ENCODE data around the gene CREB5.

CREB5 gene

DNA sequence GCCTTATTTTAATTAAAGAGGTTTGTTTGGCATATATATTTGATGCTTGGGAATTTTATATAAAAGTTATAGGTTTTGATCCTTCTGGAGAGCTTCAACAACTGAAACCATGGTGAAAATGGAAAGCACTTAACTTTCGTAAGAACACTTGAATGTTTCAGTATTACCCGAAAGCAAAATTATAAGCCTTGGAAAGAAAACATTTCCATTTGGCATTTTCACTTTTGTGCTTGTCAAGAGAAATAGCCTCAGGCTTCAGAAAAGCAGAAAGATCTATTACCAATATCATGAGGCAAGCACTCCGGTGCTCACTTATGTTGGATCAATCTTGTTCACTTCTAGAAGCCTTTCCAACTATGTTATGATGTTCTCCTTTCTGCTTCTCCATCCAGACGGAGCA, 289.9 kb downstream of the CREB5 start:
- TF ChIP-seq, protein P1, sequence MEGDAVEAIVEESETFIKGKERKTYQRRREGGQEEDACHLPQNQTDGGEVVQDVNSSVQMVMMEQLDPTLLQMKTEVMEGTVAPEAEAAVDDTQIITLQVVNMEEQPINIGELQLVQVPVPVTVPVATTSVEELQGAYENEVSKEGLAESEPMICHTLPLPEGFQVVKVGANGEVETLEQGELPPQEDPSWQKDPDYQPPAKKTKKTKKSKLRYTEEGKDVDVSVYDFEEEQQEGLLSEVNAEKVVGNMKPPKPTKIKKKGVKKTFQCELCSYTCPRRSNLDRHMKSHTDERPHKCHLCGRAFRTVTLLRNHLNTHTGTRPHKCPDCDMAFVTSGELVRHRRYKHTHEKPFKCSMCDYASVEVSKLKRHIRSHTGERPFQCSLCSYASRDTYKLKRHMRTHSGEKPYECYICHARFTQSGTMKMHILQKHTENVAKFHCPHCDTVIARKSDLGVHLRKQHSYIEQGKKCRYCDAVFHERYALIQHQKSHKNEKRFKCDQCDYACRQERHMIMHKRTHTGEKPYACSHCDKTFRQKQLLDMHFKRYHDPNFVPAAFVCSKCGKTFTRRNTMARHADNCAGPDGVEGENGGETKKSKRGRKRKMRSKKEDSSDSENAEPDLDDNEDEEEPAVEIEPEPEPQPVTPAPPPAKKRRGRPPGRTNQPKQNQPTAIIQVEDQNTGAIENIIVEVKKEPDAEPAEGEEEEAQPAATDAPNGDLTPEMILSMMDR (conservative IDR thresholded peaks at IDR 0.05) = no peak
- no peak overlapping the region for H3K27ac ChIP-seq

DNA sequence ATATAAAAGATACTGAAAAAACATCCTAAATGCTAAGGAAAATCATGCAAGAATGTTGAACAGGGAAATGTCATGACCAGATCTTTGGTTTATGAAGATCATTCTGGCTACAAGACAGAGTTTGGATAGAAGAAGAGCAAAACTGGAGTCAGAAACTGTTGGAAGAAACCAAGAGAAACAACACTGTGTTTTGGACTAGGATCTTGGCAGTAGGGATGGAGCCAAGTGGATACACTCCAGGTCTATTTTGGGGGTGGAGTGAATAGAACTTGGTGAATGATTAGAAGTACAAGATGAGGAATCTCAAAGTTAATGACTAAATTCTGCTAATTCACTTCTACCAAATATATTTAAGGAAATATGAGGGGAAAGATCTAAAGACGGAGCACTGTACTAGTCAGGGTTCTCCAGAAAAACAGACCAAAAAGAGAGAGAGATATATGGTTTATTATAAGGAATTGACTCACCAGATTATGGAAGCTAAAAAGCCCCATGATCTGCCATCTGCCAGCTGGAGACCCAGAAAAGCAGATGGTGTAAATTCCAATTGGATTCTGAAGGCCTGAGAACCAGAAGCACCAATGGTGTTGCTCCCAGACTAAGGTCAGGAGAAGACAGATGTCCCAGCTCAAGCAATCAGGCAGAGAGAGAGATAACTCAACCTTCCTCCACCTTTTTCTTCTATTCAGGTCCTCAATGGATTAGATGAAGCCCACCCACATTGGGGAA, 290.9 kb downstream of the CREB5 start:
- TF ChIP-seq, protein P1 (conservative IDR thresholded peaks at IDR 0.05) = no peak
- no peak overlapping the region for H3K27ac ChIP-seq

DNA sequence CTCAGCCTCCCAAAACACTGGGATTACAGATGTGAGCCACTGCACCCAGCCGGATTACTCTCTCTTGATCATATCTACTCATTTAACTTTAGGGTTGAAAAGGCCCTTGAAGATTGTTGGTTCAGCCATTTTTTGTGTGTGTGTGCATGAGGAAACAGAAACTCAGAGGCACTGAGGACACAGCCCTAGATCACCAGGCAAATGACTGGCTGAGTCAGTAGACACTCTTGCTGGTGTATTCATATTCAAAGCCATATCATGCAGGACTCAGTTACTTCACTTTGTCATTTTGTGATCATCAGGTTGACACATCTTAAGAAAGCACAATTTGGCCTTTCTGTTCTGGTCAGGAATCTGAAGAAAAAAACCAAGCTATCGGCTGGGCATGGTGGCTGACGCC, 292.4 kb downstream of the CREB5 start:
- TF ChIP-seq, protein P1 (conservative IDR thresholded peaks at IDR 0.05) = no peak
- no peak overlapping the region for H3K27ac ChIP-seq

- H3K27ac ChIP-seq = no peak overlapping the region
Observed at GRCh38 chr7:28705350-28705749, 293.0 kb downstream of the CREB5 start.

GRCh38 chr7:28706584-28706983, 294.3 kb downstream of the CREB5 start:
- TF ChIP-seq, protein P1 (conservative IDR thresholded peaks at IDR 0.05) = no peak

More at GRCh38 chr7:28705350-28705749, 293.0 kb downstream of the CREB5 start:
- TF ChIP-seq, protein P1 (conservative IDR thresholded peaks at IDR 0.05) = no peak

DNA sequence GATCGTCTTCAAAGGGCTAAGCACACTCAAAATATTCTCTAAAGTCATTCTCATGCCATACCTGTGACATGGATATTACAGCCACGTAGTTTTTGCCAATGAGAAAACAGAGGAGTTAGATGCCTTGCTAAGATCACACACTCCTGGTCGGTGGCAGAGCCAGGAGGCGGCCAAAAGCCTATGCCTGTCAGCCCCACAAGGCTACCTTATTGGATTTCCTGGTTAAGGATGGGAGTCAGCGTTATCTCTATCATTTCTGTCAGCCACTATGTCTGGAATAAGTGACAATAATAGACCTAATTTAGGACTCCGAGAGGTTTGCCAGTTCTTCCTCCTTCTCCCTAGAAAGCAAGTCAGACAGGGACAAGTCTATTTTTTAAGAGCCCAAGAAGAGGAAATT, 295.0 kb downstream of the CREB5 start:
- no peak overlapping the region for H3K27ac ChIP-seq
- TF ChIP-seq, protein P1 (conservative IDR thresholded peaks at IDR 0.05) = no peak

More at GRCh38 chr7:28706584-28706983, 294.3 kb downstream of the CREB5 start:
- no peak overlapping the region for H3K27ac ChIP-seq

- TF ChIP-seq, protein P1 (conservative IDR thresholded peaks at IDR 0.05) = no peak
- no peak overlapping the region for H3K27ac ChIP-seq
Observed at GRCh38 chr7:28708033-28708951, 296.0 kb downstream of the CREB5 start.

Data from VCaP (cell line).